Loucy (cell line): Measurements from ENCODE around the gene LIG3.

Experiments
- H2AFZ ChIP-seq: fragments of 200-600 bp; sonication (generic); 2 replicates; pipeline ENCODE4 v1.6.0; 2016; ENCODE audit warnings: antibody characterized with exemption, mild to moderate bottlenecking, low read length, moderate library complexity
- H3F3A ChIP-seq: fragments of 200-600 bp; 2 replicates; pipeline ENCODE4 v1.6.0; 2016; ENCODE audit warnings: antibody characterized with exemption, low read depth, mild to moderate bottlenecking
- H3K27me3 ChIP-seq: fragments of 200-600 bp; sonication (generic); 2 replicates; pipeline ENCODE4 v1.6.1; 2014; ENCODE audit warnings: low read length, mild to moderate bottlenecking; ENCODE audit not compliant: insufficient read depth, poor library complexity, severe bottlenecking
- H3K36me3 ChIP-seq: fragments of 200-600 bp; sonication (generic); 2 replicates; pipeline ENCODE4 v1.6.1; 2016; ENCODE audit warnings: low read length; ENCODE audit not compliant: insufficient read depth
- H3K4me1 ChIP-seq: fragments of 200-600 bp; sonication (generic); 2 replicates; pipeline ENCODE4 v1.5.1; 2014; ENCODE audit warnings: low read length, mild to moderate bottlenecking; ENCODE audit not compliant: insufficient read depth, poor library complexity, severe bottlenecking
- H3K4me2 ChIP-seq: fragments of 200-600 bp; sonication (generic); 2 replicates; pipeline ENCODE4 v1.6.0; 2014; ENCODE audit warnings: antibody characterized with exemption, low read length, low read depth, mild to moderate bottlenecking; ENCODE audit not compliant: poor library complexity, severe bottlenecking
- H3K4me3 ChIP-seq: fragments of 200-600 bp; sonication (generic); 2 replicates; pipeline ENCODE4 v1.5.1; 2014; ENCODE audit warnings: low read length, mild to moderate bottlenecking, mixed read lengths; ENCODE audit not compliant: poor library complexity, severe bottlenecking
- H3K79me2 ChIP-seq: fragments of 200-600 bp; sonication (generic); 2 replicates; pipeline ENCODE4 v1.6.1; 2014; ENCODE audit warnings: low read length; ENCODE audit not compliant: insufficient read depth
- H3K9ac ChIP-seq: fragments of 200-600 bp; sonication (generic); 2 replicates; pipeline ENCODE4 v1.6.0; 2014; ENCODE audit warnings: mild to moderate bottlenecking, low read depth, low read length, moderate library complexity; ENCODE audit not compliant: poor library complexity, severe bottlenecking
- H3K9me2 ChIP-seq: fragments of 200-600 bp; sonication (generic); replicated peaks from 2 replicates; pipeline ENCODE4 v1.6.1; 2016; ENCODE audit warnings: low read depth, low read length, mixed read lengths
- H3K9me3 ChIP-seq: fragments of 200-600 bp; sonication (generic); 2 replicates; pipeline ENCODE4 v1.6.1; 2014; ENCODE audit warnings: mild to moderate bottlenecking, antibody characterized with exemption, low read length, low read depth; ENCODE audit not compliant: insufficient read depth
- H4K20me1 ChIP-seq: fragments of 200-600 bp; sonication (generic); 2 replicates; pipeline ENCODE4 v1.6.0; 2014; ENCODE audit warnings: antibody characterized with exemption, low read length, mild to moderate bottlenecking; ENCODE audit not compliant: insufficient read depth, poor library complexity, severe bottlenecking
- CTCF ChIP-seq: fragments of 200-600 bp; sonication (generic); conservative IDR thresholded peaks from 2 replicates; pipeline ENCODE4 v1.5.1; 2014; ENCODE audit warnings: mild to moderate bottlenecking, antibody characterized with exemption, low read length
- EZH2phosphoT487 ChIP-seq: fragments of 200-600 bp; IDR thresholded peaks from 2 replicates; pipeline ENCODE4 v1.6.1; 2018; ENCODE audit warnings: antibody characterized with exemption, mild to moderate bottlenecking, moderate library complexity, borderline replicate concordance

The LIG3 gene

GRCh38 chr17:35056013-35056412 is 75.7 kb downstream of the LIG3 start:
- H3K4me2 ChIP-seq = no peak overlapping the region
- no peaks in the 10 kb centered on the region for H3K9me2 ChIP-seq
- H3K36me3 ChIP-seq = no peaks in the 10 kb centered on the region
- H3K4me3 ChIP-seq = no peak overlapping the region
- peaks cover 23% of the 10 kb centered on the region for H3K4me1 ChIP-seq
- no peak overlapping the region for H2AFZ ChIP-seq
- TF ChIP-seq CTCF = no peak
- TF ChIP-seq EZH2phosphoT487 = no peak
- H3K9me3 ChIP-seq = no peaks in the 10 kb centered on the region
- H3K27me3 ChIP-seq = no peaks in the 10 kb centered on the region
- no peaks in the 10 kb centered on the region for H3K79me2 ChIP-seq
- no peaks in the 10 kb centered on the region for H4K20me1 ChIP-seq
- no peak overlapping the region for H3K9ac ChIP-seq
- no peaks in the 10 kb centered on the region for H3F3A ChIP-seq

- peaks cover 2% of the 10 kb centered on the region; the same call in 1 of the 2 replicates for H3K79me2 ChIP-seq
- no peak for TF ChIP-seq EZH2phosphoT487
- no peak for TF ChIP-seq CTCF
- H3K4me2 ChIP-seq = no peak overlapping the region
- H3K9ac ChIP-seq = no peak overlapping the region
- no peaks in the 10 kb centered on the region for H3K9me3 ChIP-seq
- H3K4me3 ChIP-seq = no peak overlapping the region
- no peaks in the 10 kb centered on the region for H4K20me1 ChIP-seq
- no peak overlapping the region for H2AFZ ChIP-seq
- no peaks in the 10 kb centered on the region for H3K27me3 ChIP-seq
- H3F3A ChIP-seq = no peaks in the 10 kb centered on the region
- H3K36me3 ChIP-seq = no peaks in the 10 kb centered on the region
- H3K9me2 ChIP-seq = no peaks in the 10 kb centered on the region
- H3K4me1 ChIP-seq = peaks cover 10% of the 10 kb centered on the region
These were observed 77.1 kb downstream of the LIG3 start for GRCh38 chr17:35057332-35057915.
